22Rv1 (cell line): Measurements from ENCODE around the gene METAP1D.
A peak's percentile ranks its signal among the peaks of the same experiment; 100 is the strongest.

Experiments used
- H3K27ac ChIP-seq: fragments of 450-650 bp; 2 replicates; pipeline ENCODE4 v1.5.1; 2017
- CTCF ChIP-seq: fragments of 450-650 bp; IDR thresholded peaks from 2 replicates; pipeline ENCODE4 v1.5.1; 2017; ENCODE audit warnings: mild to moderate bottlenecking
- ZFX ChIP-seq: fragments of 450-650 bp; IDR thresholded peaks from 2 replicates; pipeline ENCODE4 v1.6.1; 2017; ENCODE audit warnings: antibody characterized with exemption, borderline replicate concordance

The METAP1D gene

DNA sequence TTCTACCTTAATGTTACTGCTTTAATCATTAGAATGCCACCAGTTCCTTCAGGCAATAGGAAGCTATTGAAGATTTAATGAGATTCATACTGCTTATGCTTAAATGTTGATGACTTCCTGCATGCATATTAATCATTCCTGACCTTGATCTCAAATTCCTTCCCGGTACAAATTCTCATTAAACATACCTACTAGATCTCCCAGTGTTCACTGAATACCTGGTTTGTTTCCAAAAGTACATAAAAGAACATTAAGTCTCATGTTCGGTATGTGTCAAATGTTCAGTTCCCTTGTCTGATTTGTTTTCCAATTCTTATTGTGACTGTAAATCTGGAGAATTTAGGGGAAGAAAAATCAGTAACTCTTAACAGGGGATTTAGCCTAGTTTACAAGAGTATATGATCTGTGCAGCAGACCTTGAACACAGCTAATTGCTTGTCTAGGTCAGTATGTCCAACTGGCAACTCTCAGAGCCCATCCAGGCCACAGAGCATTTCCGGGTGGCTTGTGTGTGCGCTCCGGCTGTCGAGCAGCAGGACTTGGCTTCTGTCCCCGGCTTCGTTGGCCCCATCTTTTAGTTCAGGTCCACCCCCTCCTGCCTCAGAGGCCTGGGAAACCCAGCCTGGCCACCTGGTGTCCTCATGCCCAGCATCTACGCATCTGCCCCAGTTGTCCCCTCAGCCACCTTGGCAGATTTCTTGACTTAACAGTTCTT lies 13.1 kb downstream of the METAP1D start:
- TF ChIP-seq ZFX (no peak), CTCF (no peak)
- no peak overlapping the region for H3K27ac ChIP-seq

DNA sequence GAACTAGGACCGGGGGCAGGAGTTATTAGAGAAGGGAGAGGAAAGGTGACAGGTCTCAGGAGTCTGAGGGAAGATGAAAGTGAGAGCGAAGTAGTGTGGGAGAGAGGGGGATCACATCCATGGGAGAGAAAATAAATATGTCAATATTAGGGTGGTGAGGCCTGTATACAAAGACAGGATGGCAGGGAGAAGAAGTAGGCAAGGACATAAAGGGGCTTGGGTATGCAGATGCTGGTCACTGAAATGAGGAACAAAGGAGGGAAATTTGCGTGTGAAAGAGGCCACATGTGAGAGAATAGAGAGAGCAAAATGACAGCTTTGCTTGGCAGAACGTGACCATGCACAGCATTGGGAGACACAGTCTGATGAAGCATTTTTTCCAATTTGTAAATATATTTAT lies 13.6 kb downstream of the METAP1D start:
- TF ChIP-seq CTCF = no peak
- TF ChIP-seq ZFX = no peak
- H3K27ac ChIP-seq = no peak overlapping the region

DNA sequence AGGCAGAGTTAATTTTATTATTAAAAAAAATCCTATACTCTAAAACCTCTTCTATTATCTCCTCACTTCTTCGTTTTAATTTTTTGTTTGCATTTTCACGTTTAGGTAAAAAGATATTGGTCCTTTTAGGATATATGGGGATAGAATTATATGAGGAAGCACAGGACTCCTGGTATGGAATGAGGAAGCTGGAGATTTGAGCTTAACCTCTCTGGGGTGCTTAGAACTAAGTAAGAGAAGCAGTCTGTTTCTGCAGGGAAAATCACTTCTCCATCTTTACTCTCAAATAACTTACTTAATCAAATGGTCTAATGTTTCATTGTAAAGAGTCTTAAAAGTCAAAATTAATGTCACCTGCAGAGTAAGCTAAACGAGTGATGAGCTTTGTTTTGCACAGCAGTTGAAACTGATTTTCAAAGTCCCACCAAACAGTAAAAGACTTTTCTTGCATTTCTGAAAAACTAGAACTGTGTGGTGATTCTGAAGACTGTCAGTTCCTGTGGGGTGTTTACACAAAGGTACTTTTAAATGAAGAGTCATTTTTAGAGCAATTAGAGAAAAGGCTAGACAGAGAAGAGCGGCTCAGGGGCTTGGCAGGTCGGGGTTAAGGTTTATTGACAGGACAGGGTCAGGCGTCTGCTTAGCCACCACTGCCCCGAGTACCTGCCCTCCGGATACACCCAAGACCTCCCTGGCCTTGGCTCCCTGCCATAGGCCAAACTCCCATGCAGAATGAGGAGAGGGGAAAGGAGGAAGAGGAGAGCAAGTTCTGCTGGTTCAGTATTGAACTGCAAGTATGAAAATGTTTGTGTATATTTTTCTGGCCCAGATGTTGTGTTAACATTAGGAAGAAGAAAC lies 21.6 kb downstream of the METAP1D start:
- no peak overlapping the region for H3K27ac ChIP-seq
- TF ChIP-seq ZFX = no peak
- no peak for TF ChIP-seq CTCF

DNA sequence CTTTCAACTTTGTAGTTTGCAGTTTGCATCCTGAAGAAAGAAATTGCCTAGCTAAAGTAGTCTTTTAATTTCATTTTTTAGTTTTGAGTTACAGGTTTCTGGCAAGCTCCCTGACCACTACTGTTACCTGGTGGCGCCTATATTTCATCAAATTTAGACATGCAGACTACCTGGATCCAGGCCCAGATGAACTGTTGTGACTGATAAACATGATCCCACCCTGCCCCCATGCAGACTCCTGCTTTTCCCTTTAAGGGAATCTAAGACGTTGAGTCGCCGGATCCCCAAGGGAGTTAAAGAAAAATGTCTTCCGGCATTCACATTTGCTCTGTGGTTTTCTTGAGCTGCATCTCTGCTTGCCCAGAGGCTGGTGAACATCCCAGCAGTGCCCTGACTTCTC lies 22.2 kb downstream of the METAP1D start:
- H3K27ac ChIP-seq = no peak overlapping the region
- TF ChIP-seq ZFX = no peak
- no peak for TF ChIP-seq CTCF

DNA sequence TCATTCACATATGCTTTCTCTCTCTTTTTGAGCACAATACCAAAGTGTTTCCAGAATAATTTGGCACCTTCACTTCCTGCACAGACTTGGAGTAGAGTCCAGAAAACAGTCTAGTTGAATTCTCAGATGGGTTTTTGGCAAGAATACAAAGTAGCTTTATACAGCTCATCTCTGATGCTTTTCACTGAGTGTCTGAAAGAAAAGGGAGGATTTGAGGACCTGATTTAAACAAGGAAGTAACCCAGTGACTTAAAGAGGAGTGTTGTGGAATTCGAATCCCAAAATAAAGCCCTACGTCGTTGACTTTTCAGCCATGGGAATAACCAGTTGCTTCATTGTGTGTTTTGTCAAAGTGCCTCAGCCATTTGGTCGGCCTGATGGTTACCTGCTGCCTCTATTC lies 31.8 kb downstream of the METAP1D start:
- no peak overlapping the region for H3K27ac ChIP-seq
- TF ChIP-seq ZFX = no peak
- TF ChIP-seq CTCF = no peak

- TF ChIP-seq ZFX = no peak
- TF ChIP-seq CTCF = no peak
- H3K27ac ChIP-seq = peak overlapping the region; percentile 57
These were observed 38.4 kb downstream of the METAP1D start for GRCh38 chr2:172038121-172038520.

GRCh38 chr2:172038604-172039003 lies 38.9 kb downstream of the METAP1D start:
- H3K27ac ChIP-seq = peak overlapping the region; percentile 57
- no peak for TF ChIP-seq CTCF
- no peak for TF ChIP-seq ZFX
